ENCODE data around the gene OSBP2. TPM values are rescaled to one million over a fixed set of nuclear protein-coding genes. Genes with fewer than 3 reads are reported as not detected.

OSBP2 gene
- total and polyA plus RNA-seq, 2 experiments from 2014 or later = 2.1 to 2.9 TPM

DNA sequence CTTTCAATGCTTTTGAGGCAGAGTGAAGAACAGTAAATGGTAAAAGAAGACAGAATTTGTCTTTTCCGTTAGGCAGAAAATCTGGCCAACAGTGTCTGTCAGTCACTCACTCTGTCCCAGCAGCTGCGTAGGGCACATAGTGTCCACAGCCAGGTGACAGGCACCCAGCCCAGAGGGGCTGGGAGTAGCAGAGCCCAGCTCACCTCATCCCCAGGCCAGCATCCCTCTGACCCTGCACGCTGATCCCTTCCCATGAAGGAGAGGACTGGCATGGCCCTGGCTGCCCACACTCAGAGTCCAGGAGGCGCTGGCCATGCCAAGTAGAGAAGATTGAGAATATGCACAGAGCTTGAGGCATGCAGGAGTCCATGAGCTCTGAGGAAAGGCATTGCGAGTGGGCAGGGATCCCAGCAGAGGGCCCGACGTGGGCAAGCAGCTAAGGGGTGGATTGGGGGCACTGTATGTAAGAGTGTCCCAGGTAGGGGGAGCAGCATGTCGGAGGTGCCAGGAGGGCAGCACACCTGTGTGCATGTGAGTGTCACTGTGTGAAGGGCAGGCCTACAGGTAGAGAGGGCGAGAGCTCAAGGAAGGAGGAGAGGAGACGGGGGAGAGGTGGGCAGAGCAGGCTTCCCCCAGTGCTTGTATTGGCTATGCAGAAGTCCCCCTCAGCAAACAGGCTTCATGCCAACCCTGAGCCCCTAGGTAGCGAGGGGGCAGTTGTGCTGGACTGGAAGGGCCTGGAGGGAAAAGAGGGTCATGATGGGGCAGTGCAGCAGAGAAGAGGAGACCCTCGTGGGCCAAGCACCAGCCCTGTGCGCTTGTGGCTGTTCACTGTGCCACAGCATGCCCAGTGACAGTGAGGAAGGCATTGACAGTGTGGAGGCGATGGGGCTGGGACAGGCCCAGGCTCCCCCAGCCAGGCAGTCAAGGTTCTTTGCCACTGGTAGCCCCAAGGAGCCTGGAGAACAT is 133.8 kb downstream of the OSBP2 start (continued):
- TF ChIP-seq, protein P1, sequence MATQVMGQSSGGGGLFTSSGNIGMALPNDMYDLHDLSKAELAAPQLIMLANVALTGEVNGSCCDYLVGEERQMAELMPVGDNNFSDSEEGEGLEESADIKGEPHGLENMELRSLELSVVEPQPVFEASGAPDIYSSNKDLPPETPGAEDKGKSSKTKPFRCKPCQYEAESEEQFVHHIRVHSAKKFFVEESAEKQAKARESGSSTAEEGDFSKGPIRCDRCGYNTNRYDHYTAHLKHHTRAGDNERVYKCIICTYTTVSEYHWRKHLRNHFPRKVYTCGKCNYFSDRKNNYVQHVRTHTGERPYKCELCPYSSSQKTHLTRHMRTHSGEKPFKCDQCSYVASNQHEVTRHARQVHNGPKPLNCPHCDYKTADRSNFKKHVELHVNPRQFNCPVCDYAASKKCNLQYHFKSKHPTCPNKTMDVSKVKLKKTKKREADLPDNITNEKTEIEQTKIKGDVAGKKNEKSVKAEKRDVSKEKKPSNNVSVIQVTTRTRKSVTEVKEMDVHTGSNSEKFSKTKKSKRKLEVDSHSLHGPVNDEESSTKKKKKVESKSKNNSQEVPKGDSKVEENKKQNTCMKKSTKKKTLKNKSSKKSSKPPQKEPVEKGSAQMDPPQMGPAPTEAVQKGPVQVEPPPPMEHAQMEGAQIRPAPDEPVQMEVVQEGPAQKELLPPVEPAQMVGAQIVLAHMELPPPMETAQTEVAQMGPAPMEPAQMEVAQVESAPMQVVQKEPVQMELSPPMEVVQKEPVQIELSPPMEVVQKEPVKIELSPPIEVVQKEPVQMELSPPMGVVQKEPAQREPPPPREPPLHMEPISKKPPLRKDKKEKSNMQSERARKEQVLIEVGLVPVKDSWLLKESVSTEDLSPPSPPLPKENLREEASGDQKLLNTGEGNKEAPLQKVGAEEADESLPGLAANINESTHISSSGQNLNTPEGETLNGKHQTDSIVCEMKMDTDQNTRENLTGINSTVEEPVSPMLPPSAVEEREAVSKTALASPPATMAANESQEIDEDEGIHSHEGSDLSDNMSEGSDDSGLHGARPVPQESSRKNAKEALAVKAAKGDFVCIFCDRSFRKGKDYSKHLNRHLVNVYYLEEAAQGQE (IDR thresholded peaks at IDR 0.05; ENCODE audit: unreplicated experiment) = no peak
- TF ChIP-seq EZH2phosphoT487 (IDR thresholded peaks at IDR 0.05; ENCODE audit: unreplicated experiment) (no peak), EZH2 (IDR thresholded peaks at IDR 0.05; ENCODE audit: low read depth, unreplicated experiment) (no peak), NANOG (IDR thresholded peaks at IDR 0.05; ENCODE audit: borderline replicate concordance) (no peak), JUNB (IDR thresholded peaks at IDR 0.05; ENCODE audit: unreplicated experiment) (no peak), ZNF331 (CRISPR knock-in tag; IDR thresholded peaks at IDR 0.05; ENCODE audit: low read depth) (no peak)

DNA sequence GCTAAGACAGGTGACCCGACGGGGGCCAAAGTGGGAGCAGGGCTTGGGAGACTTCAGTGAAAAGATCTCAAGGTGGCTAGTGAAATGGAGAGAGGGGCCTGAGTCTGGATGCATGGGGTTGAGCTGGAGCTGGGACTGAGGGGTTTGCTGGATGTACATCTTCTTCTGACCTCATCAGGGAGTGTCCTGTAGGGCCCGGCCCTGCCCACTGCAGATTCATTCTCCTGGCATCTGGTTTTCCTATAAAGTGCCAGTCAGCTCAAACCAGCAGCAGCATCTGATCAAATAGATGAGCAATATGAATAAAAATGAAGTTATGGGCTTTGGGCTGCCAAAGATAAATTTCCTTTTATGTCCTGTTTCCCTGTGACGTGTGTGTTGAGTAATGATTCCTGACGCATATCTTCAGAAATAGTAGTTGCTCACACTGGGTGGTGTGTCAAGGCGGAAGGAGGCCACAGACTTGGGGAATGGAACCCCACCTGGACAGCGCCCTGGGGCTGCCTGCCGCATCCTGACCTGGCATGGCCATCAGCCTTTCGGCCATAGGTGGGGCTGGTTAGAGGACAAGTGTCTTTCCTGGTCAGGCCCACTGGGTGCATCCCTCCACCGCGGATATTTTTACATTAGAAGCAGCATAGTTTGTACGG is 135.4 kb downstream of the OSBP2 start:
- Histone ChIP-seq H3K27me3 (ENCODE audit: insufficient read depth) (no peaks in the 10 kb centered on the region), H3F3A (replicated peaks; ENCODE audit: low read depth) (no peaks in the 10 kb centered on the region), H2AFZ (no peak overlapping the region), H3K4me3 (no peak overlapping the region), H3K4me1 (ENCODE audit: insufficient read depth) (0 out of 2 replicates have a peak, but pooled peaks cover 5% of the 10 kb centered on the region), H3K79me2 (replicated peaks; ENCODE audit: insufficient read depth) (no peaks in the 10 kb centered on the region), H4K20me1 (replicated peaks; ENCODE audit: insufficient read depth) (0 out of 2 replicates have a peak, but pooled peaks cover 3% of the 10 kb centered on the region), H3K27ac (ENCODE audit: low read depth) (no peak overlapping the region), H3K4me2 (no peak overlapping the region), H3K9me2 (ENCODE audit: insufficient read depth) (0 out of 2 replicates have a peak, but pooled peaks cover 3% of the 10 kb centered on the region), H3K36me3 (ENCODE audit: insufficient read depth) (no peaks in the 10 kb centered on the region)
- H3K36me3 Mint-ChIP-seq (ENCODE audit: low read depth) = no peaks in the 10 kb centered on the region
- no peak for DNase-seq (ENCODE audit: low spot score)
- peaks cover 2% of the 10 kb centered on the region for H3K27me3 Mint-ChIP-seq (ENCODE audit: insufficient read depth, low read depth, poor library complexity)
- no peak overlapping the region for H3K4me3 Mint-ChIP-seq
- no peaks in the 10 kb centered on the region for H3K9me3 Mint-ChIP-seq
- H3K27ac Mint-ChIP-seq = no peak overlapping the region
- ATAC-seq = no peak
- H3K4me1 Mint-ChIP-seq = peaks cover 17% of the 10 kb centered on the region
- TF ChIP-seq EZH2 (IDR thresholded peaks at IDR 0.05; ENCODE audit: low read depth, unreplicated experiment) (no peak), EZH2phosphoT487 (IDR thresholded peaks at IDR 0.05; ENCODE audit: unreplicated experiment) (no peak), STAT1 (IDR thresholded peaks at IDR 0.05; ENCODE audit: unreplicated experiment) (no peak), POLR2AphosphoS5 (IDR thresholded peaks at IDR 0.05; ENCODE audit: low read depth) (no peak), ZNF331 (CRISPR knock-in tag; IDR thresholded peaks at IDR 0.05; ENCODE audit: low read depth) (no peak), NANOG (IDR thresholded peaks at IDR 0.05; ENCODE audit: borderline replicate concordance) (no peak)
- TF ChIP-seq, protein P2, sequence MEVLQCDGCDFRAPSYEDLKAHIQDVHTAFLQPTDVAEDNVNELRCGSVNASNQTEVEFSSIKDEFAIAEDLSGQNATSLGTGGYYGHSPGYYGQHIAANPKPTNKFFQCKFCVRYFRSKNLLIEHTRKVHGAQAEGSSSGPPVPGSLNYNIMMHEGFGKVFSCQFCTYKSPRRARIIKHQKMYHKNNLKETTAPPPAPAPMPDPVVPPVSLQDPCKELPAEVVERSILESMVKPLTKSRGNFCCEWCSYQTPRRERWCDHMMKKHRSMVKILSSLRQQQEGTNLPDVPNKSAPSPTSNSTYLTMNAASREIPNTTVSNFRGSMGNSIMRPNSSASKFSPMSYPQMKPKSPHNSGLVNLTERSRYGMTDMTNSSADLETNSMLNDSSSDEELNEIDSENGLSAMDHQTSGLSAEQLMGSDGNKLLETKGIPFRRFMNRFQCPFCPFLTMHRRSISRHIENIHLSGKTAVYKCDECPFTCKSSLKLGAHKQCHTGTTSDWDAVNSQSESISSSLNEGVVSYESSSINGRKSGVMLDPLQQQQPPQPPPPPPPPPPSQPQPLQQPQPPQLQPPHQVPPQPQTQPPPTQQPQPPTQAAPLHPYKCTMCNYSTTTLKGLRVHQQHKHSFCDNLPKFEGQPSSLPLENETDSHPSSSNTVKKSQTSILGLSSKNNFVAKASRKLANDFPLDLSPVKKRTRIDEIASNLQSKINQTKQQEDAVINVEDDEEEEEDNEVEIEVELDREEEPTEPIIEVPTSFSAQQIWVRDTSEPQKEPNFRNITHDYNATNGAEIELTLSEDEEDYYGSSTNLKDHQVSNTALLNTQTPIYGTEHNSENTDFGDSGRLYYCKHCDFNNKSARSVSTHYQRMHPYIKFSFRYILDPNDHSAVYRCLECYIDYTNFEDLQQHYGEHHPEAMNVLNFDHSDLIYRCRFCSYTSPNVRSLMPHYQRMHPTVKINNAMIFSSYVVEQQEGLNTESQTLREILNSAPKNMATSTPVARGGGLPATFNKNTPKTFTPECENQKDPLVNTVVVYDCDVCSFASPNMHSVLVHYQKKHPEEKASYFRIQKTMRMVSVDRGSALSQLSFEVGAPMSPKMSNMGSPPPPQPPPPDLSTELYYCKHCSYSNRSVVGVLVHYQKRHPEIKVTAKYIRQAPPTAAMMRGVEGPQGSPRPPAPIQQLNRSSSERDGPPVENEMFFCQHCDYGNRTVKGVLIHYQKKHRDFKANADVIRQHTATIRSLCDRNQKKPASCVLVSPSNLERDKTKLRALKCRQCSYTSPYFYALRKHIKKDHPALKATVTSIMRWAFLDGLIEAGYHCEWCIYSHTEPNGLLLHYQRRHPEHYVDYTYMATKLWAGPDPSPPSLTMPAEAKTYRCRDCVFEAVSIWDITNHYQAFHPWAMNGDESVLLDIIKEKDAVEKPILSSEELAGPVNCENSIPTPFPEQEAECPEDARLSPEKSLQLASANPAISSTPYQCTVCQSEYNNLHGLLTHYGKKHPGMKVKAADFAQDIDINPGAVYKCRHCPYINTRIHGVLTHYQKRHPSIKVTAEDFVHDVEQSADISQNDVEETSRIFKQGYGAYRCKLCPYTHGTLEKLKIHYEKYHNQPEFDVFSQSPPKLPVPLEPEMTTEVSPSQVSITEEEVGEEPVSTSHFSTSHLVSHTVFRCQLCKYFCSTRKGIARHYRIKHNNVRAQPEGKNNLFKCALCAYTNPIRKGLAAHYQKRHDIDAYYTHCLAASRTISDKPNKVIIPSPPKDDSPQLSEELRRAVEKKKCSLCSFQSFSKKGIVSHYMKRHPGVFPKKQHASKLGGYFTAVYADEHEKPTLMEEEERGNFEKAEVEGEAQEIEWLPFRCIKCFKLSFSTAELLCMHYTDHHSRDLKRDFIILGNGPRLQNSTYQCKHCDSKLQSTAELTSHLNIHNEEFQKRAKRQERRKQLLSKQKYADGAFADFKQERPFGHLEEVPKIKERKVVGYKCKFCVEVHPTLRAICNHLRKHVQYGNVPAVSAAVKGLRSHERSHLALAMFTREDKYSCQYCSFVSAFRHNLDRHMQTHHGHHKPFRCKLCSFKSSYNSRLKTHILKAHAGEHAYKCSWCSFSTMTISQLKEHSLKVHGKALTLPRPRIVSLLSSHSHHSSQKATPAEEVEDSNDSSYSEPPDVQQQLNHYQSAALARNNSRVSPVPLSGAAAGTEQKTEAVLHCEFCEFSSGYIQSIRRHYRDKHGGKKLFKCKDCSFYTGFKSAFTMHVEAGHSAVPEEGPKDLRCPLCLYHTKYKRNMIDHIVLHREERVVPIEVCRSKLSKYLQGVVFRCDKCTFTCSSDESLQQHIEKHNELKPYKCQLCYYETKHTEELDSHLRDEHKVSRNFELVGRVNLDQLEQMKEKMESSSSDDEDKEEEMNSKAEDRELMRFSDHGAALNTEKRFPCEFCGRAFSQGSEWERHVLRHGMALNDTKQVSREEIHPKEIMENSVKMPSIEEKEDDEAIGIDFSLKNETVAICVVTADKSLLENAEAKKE (CRISPR knock-in tag; IDR thresholded peaks at IDR 0.05) = no peak
- TF ChIP-seq, protein P3, sequence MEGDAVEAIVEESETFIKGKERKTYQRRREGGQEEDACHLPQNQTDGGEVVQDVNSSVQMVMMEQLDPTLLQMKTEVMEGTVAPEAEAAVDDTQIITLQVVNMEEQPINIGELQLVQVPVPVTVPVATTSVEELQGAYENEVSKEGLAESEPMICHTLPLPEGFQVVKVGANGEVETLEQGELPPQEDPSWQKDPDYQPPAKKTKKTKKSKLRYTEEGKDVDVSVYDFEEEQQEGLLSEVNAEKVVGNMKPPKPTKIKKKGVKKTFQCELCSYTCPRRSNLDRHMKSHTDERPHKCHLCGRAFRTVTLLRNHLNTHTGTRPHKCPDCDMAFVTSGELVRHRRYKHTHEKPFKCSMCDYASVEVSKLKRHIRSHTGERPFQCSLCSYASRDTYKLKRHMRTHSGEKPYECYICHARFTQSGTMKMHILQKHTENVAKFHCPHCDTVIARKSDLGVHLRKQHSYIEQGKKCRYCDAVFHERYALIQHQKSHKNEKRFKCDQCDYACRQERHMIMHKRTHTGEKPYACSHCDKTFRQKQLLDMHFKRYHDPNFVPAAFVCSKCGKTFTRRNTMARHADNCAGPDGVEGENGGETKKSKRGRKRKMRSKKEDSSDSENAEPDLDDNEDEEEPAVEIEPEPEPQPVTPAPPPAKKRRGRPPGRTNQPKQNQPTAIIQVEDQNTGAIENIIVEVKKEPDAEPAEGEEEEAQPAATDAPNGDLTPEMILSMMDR (conservative IDR thresholded peaks at IDR 0.05; ENCODE audit: low read depth in 2 of 2) = no peak
